HPDE6-E6E7 (cell line): Measurements from ENCODE around the gene FCSK.
"Not testable (repeated sequence)": the region's sequence is repeated elsewhere in the genome, so short reads cannot be mapped to it uniquely, and the experiment has no call there.

Experiments used
- DNase-seq: peaks from one replicate; pipeline ENCODE4 v3.0.0; 2011; ENCODE audit warnings: missing footprints; ENCODE audit errors: extremely low spot score

The FCSK gene

GRCh38 chr16:70430667-70431536, 23.5 kb upstream of the FCSK start:
- DNase-seq: no peak

GRCh38 chr16:70432356-70432722, 22.1 kb upstream of the FCSK start:
- DNase-seq: no peak

GRCh38 chr16:70432723-70433457, 21.5 kb upstream of the FCSK start:
- no peak for DNase-seq

GRCh38 chr16:70433458-70434103, 20.8 kb upstream of the FCSK start:
- DNase-seq: no peak

GRCh38 chr16:70434484-70435260, 19.7 kb upstream of the FCSK start:
- no peak for DNase-seq

- no peak for DNase-seq
Observed at GRCh38 chr16:70437017-70437581, 17.3 kb upstream of the FCSK start.

- no peak for DNase-seq
Observed at GRCh38 chr16:70437582-70438557, 16.5 kb upstream of the FCSK start.

- DNase-seq: no peak
Observed at GRCh38 chr16:70438585-70438968, 15.8 kb upstream of the FCSK start.

GRCh38 chr16:70438969-70439862, 15.2 kb upstream of the FCSK start, which contains the start of gene ST3GAL2:
TSS of gene ST3GAL2 (minus strand) at chr16:70439100. CDS start at chr16:70398530, 40,570 bp downstream.
- DNase-seq: peak; percentile 86

GRCh38 chr16:70440009-70440692, 14.2 kb upstream of the FCSK start:
- DNase-seq: no peak

GRCh38 chr16:70441406-70441990, 12.9 kb upstream of the FCSK start:
- no peak for DNase-seq

- no peak for DNase-seq
Observed at GRCh38 chr16:70442344-70442743, 12.1 kb upstream of the FCSK start.

GRCh38 chr16:70444249-70445063, 9.9 kb upstream of the FCSK start:
- DNase-seq: no peak

GRCh38 chr16:70448075-70448474, 6.3 kb upstream of the FCSK start:
- no peak for DNase-seq

- not testable (repeated sequence) for DNase-seq
Observed at GRCh38 chr16:70450142-70451003, 4.0 kb upstream of the FCSK start.

- DNase-seq: not testable (repeated sequence)
Observed at GRCh38 chr16:70451004-70451340, 3.4 kb upstream of the FCSK start.
